GM10266 (cell line): ENCODE data around the gene EMID1.

Experiments used
- DNase-seq: peaks from one replicate; pipeline ENCODE4 v3.0.0; 2012; ENCODE audit errors: extremely low spot score
- TF ChIP-seq, protein P1 (sequence below): IDR thresholded peaks from 2 replicates; pipeline ENCODE4 v1.5.1; 2012; ENCODE audit warnings: mild to moderate bottlenecking, low read depth; ENCODE audit not compliant: control insufficient read depth, insufficient read depth; ENCODE audit errors: missing control alignments

The EMID1 gene

DNA sequence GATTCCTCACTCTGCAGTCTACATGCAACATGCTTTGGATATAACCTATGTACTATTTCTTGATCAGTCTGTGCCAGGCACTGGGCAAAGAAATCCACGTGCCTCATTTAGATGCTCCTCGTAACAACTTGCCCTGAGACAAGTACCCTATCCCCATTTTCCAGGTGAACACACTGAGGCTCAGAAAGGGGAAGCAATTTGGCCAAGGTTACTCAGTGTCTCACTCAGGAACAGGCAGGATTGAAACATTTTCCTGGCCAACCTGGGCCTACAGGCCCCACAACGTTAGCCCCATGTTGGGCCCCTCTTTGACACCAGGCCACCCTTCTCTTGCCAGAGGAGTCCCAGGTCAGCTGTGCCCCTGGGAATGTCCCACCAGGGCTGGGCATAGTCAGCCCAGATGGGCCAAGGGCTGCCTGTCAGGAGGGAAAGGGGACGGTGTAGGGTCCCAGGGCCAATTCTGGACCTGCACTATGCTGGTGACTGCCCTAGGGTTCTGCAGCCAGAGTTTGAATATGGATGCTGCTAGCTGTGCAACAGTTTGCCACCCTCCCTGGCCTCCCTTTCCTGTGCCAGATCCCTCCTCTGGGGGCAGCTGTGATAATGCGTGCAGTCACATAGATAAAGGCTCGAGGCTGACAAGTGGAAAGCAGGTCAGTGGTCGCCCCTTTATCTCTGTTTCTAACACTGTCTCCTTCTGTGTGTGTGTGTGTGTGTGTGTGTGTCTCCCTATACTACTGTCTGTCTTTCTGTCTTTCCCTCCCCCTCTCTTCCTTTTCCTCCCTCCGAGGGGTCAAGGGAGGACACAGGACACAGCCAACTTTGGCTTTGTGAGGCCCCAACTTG is 10.4 kb upstream of the EMID1 start:
- no peak for DNase-seq
- TF ChIP-seq, protein P1, sequence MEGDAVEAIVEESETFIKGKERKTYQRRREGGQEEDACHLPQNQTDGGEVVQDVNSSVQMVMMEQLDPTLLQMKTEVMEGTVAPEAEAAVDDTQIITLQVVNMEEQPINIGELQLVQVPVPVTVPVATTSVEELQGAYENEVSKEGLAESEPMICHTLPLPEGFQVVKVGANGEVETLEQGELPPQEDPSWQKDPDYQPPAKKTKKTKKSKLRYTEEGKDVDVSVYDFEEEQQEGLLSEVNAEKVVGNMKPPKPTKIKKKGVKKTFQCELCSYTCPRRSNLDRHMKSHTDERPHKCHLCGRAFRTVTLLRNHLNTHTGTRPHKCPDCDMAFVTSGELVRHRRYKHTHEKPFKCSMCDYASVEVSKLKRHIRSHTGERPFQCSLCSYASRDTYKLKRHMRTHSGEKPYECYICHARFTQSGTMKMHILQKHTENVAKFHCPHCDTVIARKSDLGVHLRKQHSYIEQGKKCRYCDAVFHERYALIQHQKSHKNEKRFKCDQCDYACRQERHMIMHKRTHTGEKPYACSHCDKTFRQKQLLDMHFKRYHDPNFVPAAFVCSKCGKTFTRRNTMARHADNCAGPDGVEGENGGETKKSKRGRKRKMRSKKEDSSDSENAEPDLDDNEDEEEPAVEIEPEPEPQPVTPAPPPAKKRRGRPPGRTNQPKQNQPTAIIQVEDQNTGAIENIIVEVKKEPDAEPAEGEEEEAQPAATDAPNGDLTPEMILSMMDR: no peak

DNA sequence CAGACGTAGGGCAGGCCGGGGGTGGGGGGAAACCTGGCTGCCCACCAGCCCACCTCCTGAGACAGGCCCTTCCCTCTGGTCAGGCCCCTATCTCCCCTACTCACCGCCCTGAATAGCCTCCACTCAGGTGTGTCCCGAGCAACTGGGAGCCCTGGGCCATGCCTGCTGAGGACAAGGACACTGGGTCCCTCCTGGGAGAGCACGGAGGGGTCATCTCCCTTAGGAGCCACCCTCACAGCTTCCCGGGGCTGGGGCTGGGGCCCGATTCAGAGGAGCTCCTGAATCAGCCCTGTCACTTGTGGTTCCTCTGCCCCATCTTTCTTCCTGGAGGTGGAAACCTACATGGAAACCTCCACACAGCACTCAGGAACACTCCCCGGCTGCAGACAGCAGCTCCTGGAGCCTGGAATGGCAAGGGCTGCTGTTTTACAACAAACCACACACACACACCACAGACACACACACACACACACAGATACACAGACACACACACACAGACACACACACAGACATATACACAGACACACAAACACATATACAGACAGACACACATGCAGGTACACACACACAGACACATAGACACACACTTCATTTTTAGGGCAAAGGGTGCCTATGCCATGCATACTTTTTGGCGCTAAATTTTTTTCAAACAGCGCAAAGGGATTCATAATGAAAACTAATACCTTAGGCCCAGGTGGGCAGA is 9.6 kb upstream of the EMID1 start:
- TF ChIP-seq, protein P1: no peak

DNA sequence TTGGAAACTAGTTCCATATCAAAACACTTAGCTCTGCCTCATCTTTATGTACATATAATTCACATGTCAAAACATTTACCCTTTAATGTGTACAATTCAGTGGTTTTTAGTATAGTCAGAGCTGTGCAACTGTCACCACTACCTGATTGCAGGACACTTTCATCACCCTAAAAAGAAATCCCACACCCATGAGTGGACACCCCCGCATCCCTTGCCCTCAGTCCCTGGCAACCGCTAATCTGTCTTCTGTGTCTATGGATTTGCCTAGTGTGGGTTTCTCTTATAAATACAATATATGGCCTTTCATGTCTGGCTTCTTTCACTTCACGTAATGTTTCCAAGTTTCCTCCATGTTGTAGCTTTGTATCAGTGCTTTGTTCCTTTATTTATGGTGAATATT is 8.6 kb upstream of the EMID1 start:
- no peak for DNase-seq

More for the DNA sequence above, 9.6 kb upstream of the EMID1 start:
- no peak for DNase-seq

DNA sequence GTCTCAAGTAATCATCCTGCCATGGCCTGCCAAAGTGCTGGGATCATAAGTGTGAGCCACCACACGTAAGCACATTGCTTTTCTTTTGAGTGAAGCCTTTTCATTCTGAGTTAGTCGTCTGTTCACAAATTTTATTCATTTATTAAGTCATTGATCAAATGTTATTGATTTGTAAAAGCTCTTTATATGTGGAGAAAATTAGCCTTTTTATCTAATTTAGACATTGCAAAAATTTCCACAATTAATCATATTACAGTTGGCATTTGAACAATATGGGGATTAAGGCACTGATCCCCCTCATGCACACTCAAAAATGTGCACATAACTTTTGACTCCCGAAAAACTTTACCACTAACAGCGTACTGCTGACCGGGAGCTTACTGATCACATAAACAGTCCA is 7.5 kb upstream of the EMID1 start:
- TF ChIP-seq, protein P1: no peak

More for the DNA sequence above, 8.6 kb upstream of the EMID1 start:
- TF ChIP-seq, protein P1: no peak

DNA sequence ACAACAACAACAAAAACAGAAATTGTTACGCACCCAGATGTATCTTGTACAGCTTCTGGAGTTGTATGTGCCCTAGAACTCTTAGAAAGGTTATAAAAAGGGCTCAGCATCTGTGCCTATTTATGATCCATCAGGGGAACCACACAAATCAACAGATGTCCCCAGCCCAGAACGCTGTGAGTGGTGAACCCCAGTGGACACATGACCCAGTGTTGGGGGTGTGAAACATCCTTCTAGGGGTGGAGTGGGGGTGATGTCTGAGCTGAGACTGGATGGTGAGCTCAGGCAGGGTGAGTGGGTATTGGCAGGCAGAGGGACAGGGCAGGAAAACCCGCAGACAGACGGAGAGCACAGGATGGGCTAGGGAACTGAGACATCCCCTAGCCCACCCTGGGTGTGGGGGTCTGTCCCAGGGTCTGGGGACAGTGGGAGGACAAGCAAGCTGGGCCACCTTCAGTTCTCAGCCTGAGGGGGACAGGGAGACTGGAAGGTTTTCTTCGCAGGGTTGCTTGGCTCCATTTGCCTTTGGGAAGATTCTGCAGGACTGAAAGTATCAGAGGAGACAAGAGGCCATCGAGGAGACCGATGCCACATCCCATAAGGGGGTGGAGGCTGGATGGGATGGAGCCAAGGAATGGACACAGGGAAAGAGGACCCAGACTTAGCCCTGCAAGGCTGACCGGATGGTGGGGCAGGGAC is 5.8 kb upstream of the EMID1 start:
- TF ChIP-seq, protein P1: no peak
- no peak for DNase-seq

More for the DNA sequence above, 7.5 kb upstream of the EMID1 start:
- DNase-seq: no peak

DNA sequence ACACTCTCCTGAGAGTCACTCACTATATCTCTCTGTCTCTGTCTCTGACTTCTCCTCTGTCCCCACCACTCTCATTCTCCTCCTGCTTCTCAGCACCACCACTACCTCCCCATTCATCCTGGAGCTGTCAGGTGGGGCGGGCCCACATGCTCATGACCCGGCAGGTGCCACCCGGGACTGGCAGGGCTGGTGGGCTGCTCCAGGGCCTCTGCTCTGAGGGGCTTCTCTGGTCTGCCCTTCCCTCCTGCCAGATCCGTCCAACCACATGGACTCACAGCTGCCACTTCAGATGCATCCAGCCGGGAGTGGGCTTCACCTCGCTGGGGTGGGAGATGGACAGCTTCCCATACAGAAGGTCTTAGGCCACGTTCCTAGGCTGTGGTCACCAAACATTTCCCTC is 4.8 kb upstream of the EMID1 start:
- TF ChIP-seq, protein P1: no peak
- DNase-seq: no peak
